ENCODE measurements around the gene ZSWIM7. TPM values are rescaled to one million over a fixed set of nuclear protein-coding genes. Genes with fewer than 3 reads are reported as not detected.

The ZSWIM7 gene
- total RNA-seq, 2 experiments from 2014 or later, result 14.5 to 18.2 TPM

DNA sequence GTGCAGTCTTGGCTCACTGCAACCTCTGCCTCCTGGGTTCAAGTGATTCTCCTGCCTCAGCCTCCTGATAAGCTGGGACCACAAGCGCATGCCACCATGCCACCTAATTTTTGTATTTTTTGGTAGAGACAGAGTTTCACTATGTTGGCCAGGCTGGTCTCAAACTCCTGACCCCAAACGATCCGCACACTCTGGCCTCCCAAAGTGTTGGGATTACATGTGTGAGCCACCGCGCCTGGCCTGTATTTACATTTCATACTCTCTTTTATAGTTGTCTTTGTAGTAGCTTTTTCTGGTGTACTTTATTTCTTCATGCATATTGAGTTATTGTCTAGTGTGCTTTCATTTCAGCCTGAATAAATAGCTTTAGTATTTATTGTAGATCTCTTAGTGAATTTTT is 64.6 kb downstream of the ZSWIM7 start:
- DNase-seq (no peak), ATAC-seq (no peak)
- Mint-ChIP-seq H3K27ac (no peak overlapping the region), H3K4me1 (ENCODE audit: low read depth) (no peaks in the 10 kb centered on the region), H3K4me3 (no peak overlapping the region), H3K36me3 (ENCODE audit: low read depth) (no peaks in the 10 kb centered on the region), H3K27me3 (no peaks in the 10 kb centered on the region), H3K9me3 (no peaks in the 10 kb centered on the region)
- ChIA-PET POLR2A (no interaction called here), CTCF (no interaction called here)
- TF ChIP-seq, protein P1, sequence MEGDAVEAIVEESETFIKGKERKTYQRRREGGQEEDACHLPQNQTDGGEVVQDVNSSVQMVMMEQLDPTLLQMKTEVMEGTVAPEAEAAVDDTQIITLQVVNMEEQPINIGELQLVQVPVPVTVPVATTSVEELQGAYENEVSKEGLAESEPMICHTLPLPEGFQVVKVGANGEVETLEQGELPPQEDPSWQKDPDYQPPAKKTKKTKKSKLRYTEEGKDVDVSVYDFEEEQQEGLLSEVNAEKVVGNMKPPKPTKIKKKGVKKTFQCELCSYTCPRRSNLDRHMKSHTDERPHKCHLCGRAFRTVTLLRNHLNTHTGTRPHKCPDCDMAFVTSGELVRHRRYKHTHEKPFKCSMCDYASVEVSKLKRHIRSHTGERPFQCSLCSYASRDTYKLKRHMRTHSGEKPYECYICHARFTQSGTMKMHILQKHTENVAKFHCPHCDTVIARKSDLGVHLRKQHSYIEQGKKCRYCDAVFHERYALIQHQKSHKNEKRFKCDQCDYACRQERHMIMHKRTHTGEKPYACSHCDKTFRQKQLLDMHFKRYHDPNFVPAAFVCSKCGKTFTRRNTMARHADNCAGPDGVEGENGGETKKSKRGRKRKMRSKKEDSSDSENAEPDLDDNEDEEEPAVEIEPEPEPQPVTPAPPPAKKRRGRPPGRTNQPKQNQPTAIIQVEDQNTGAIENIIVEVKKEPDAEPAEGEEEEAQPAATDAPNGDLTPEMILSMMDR (IDR thresholded peaks at IDR 0.05), result no peak
- intact Hi-C loops (cut with micrococcal nuclease), result no loop called here

DNA sequence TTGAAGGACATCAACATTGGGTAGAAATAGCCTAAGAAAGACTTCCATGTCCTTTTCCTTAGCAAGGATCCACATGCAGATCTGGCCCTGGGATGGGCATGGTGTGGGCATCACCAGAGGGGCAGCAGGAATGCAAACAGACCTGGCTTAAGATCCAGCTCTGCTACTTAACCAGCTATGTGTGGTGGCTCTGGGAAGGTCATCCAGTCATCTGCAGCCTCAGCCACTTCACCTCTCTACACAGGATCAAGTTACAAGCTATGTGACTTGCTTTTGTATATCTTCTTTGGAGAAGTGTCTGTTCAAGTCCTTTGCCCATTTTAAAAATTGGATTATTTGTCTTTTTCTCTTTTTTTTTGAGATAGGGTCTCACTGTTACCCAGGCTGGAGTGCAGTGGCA is 68.1 kb downstream of the ZSWIM7 start:
- ATAC-seq, result no peak
- DNase-seq, result no peak
- TF ChIP-seq, protein P1 (IDR thresholded peaks at IDR 0.05), result no peak
- ChIA-PET POLR2A (no interaction called here), CTCF (interaction anchor here (1.5 kb wide), 1 partner anchor 13 kb away, joined by 5 read pairs; no protein-coding TSS in a partner anchor)
- Mint-ChIP-seq H3K4me3 (no peak overlapping the region), H3K9me3 (no peaks in the 10 kb centered on the region), H3K27me3 (peaks cover 15% of the 10 kb centered on the region), H3K36me3 (ENCODE audit: low read depth) (no peaks in the 10 kb centered on the region), H3K4me1 (ENCODE audit: low read depth) (peaks cover 3% of the 10 kb centered on the region), H3K27ac (no peak overlapping the region)
- intact Hi-C loops (cut with micrococcal nuclease), result no loop called here

DNA sequence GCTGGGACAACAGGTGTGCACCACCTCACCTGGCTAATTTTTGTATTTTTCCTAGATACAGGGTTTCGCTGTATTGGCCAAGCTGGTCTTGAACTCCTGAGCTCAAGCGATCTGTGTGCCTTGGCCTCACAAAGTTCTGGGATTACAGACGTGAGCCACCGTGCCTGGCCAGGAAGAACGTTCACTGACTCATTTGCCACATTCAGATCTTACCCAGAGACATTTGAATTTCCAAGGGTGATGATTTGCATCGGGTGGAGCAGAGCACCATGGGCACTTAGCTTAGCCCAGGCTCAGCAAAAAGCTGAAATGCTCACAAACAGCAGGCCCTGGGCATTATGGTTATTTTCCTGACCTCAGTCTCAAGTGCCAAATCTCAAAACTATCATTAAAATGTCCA is 69.1 kb downstream of the ZSWIM7 start:
- intact Hi-C loops (cut with micrococcal nuclease), result no loop called here
- Mint-ChIP-seq H3K27ac (no peak overlapping the region), H3K27me3 (peaks cover 18% of the 10 kb centered on the region), H3K9me3 (no peaks in the 10 kb centered on the region), H3K36me3 (ENCODE audit: low read depth) (no peaks in the 10 kb centered on the region), H3K4me1 (ENCODE audit: low read depth) (peaks cover 3% of the 10 kb centered on the region), H3K4me3 (no peak overlapping the region)
- DNase-seq (no peak), ATAC-seq (no peak)
- TF ChIP-seq, protein P1 (IDR thresholded peaks at IDR 0.05), result no peak
- ChIA-PET POLR2A (no interaction called here), CTCF (no interaction called here)

DNA sequence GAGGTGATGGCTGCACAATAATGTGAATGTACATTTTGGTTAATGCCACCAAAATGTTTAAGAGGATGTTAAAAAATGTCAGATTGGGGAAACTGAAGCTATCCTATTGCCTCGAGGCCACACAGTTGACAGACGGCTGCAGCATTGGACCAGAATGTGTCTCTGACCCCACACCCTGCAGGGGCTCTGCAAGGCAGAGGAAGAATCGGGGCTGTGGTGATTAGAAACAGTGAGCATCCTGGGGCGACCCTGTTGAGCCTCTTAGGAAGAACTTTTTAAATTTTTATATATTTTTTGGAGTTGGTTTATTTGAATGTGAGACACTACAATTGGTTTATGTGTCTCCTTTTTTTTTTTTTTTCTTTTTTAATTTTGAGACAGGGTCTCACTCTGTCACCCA is 69.6 kb downstream of the ZSWIM7 start:
- ChIA-PET CTCF (no interaction called here), POLR2A (no interaction called here)
- TF ChIP-seq, protein P1 (IDR thresholded peaks at IDR 0.05), result no peak
- Mint-ChIP-seq H3K4me1 (ENCODE audit: low read depth) (peaks cover 3% of the 10 kb centered on the region), H3K27me3 (peaks cover 18% of the 10 kb centered on the region), H3K36me3 (ENCODE audit: low read depth) (no peaks in the 10 kb centered on the region), H3K27ac (no peak overlapping the region), H3K4me3 (no peak overlapping the region), H3K9me3 (no peaks in the 10 kb centered on the region)
- DNase-seq (no peak), ATAC-seq (no peak)
- intact Hi-C loops (cut with micrococcal nuclease), result no loop called here

DNA sequence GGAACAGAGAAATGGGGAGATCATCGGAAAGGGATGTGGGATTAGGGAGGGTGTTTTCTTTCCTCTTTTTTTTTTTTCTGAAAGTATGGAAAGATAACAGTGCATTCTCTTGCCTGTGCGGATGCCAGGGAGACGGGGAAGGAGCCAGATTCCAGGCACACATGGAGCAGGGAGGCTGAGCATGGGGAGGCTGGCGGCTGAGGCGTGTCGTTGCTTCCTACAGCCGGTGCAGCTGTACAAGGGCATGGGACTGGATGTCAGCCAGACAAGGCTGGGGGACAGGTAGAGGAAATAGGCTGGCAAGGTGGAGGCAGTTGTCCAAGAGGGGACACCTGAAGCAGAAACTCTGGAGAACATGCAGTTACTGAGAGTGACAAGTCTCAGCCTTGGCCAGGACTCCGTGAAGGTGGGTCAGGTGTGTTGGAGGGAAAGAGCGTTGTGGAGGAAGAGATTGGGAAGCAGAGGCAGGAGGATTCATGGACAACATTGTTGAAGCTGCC is 71.2 kb downstream of the ZSWIM7 start:
- ChIA-PET CTCF (no interaction called here), POLR2A (no interaction called here)
- ATAC-seq, result no peak
- TF ChIP-seq, protein P1 (IDR thresholded peaks at IDR 0.05), result no peak
- H3K9me3 Mint-ChIP-seq, result no peaks in the 10 kb centered on the region
- no peak for DNase-seq
- intact Hi-C loops (cut with micrococcal nuclease), result no loop called here
- no peak overlapping the region for H3K27ac Mint-ChIP-seq
- no peak overlapping the region for H3K4me3 Mint-ChIP-seq
- peaks cover 3% of the 10 kb centered on the region for H3K4me1 Mint-ChIP-seq (ENCODE audit: low read depth)
- H3K36me3 Mint-ChIP-seq (ENCODE audit: low read depth), result no peaks in the 10 kb centered on the region
- H3K27me3 Mint-ChIP-seq, result peaks cover 21% of the 10 kb centered on the region

Other genes with a start within 250 kb of the ZSWIM7 start
- 1 to 10 TPM; 4.2 to 5.4 TPM for gene ADORA2B, start 54.6 kb downstream of the ZSWIM7 start, total RNA-seq
- gene TTC19, start 120 bp upstream of the ZSWIM7 start, total RNA-seq, result 10 to 100 TPM; 24.7 to 26.0 TPM
- gene NCOR1, start 215.8 kb upstream of the ZSWIM7 start, total RNA-seq, result 100 to 1,000 TPM; 123 TPM
- 10 to 100 TPM; 45.0 to 48.6 TPM for gene PIGL, start 217.5 kb upstream of the ZSWIM7 start, total RNA-seq

Data from activated CD8-positive, alpha-beta T cell treated with anti-CD3 and anti-CD28 coated beads for 36 hours (primary cell).